Hematopoietic multipotent progenitor cell treated with erythropoietin and hydrocortisone succinate and interleukin-3 and kit ligand, for 15 days (in vitro differentiated cells): ENCODE results near the gene CELF4.

Experiments
- DNase-seq: peaks from one replicate; pipeline ENCODE4 v3.0.0-alpha.2; 2015; ENCODE audit warnings: low spot score

Gene CELF4

DNA sequence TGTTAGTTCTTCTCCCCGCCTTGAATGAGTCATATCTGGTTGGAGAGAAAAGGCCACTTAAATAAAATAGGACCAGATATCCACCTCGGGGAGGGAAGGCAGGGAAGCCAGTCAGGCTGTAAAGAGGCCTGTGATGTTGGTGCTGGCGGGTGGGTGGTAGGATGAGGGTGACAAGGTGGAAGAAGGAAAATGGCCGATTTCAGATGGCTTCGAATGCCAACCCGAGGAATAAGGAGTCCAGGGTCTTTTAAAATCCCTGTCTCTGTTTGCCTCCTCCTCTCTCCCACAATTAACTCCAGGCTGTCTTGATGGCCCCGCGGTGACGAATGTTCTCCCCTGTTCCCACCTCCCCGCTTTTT is 41.5 kb downstream of the CELF4 start:
- no peak for DNase-seq

DNA sequence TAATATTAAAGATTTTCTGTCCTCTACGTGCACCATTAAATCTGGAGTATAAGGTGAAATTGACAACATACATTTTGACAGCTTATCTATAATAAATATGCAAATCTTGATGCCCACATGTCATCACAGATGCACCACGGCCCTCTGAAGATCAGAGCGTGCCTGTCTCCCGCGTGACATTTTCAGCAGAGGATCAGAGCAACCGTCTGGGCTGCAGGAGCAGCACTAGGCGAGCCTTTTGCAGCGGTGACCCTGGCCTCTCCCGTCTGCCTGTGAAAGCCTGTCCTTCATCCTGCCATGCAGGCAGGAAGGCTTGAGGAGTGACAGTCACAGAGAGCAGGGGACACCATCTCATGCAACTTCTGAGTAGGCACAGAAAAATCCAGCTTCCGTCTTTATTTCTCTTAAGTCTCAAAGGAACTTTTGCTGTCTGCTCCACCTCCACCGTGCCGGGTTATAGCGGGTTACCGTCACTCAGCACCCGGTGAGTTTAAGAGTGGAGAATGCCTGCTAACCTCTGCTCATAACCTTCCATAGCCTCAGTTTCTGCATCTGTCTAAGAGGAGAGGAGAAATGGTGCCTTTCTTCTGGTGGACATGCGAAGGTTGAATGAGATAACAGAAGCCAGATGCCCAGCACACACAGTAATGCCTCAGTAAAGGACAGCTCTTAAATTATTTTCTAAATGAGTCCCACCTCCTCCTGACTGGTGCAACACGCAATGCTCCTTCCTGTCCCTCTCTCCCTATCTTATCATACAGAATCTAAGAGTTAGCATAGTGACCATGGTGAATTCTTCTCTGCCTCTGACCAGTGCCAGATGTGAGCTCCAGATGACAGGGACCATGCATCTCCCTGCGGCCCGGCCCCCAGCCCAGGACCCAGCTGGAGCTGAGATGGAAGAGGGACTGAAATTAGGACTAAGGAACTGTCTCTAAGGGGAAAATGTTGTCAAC is 43.8 kb downstream of the CELF4 start:
- no peak for DNase-seq

DNA sequence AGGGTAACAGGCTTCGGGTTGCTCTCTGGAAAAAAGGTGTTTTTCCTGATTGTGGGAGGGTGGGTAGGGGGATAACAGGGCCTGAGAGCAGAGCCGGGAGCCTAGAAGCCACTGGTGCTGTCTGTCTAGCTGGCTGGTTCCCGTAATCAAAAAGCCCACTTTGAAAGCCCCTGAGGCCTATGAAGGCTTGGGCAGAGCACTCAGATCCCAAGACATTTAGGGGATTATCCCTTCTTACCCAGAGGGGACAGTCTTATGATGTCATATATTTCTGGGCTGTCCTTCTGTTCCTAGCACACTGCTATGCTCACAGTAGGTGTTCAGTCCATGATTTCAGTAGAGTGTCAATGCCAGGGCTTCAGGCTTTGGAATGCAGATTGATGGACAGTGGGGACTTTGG is 45.1 kb downstream of the CELF4 start:
- DNase-seq = no peak

DNA sequence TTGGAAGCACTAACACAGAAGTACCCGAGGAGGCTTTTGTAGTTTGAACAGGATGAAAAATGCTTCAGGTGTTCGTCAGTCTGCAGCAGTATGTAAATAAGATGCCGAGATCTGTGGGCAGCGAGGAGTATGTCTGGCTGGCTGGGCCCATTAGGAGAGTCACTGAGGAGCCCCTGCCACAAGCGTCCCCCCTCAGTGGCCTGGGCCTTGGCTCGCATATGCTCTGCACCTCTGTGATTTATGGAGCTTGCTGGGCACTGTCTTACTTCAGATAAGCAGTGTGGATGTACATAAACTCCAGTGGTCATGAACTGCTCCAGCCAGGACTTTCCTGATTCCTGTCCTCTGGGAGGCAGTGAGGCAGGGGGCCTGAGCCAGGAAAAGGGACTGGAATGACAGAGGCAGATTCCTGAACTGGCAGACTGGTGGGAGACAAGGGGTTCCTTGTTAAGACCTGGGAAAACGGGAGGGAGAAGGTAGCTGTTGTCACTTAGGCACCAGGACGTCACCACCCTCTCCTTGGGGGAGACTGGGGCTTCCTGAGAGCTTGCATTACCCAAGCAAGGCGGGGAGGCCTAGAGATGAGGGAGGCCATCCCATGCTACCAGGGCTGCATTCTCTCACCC is 46.0 kb downstream of the CELF4 start:
- no peak for DNase-seq

DNA sequence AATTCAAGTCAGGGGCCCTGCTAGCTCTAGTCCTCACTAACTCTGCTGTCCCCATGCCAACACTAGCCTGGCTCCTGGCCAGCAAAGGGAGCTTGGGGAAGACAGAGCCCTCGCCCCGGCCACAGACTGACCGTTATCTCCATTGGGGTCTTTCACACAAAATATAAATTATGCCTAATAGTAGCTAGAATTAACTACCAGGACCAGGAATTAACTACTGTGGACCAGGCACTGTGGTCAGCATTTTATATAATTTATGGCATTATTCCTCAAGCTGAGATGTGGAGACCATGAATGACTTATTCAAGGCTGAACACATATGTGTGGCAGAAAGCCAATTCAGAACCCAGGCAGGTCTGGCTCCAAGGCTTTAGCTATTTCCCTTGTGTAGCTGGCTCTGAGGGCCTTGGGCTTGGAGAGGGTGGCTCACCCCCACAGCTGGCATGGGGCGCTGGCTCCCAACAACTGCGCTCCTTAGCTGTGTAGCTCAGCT is 49.2 kb downstream of the CELF4 start:
- no peak for DNase-seq

DNA sequence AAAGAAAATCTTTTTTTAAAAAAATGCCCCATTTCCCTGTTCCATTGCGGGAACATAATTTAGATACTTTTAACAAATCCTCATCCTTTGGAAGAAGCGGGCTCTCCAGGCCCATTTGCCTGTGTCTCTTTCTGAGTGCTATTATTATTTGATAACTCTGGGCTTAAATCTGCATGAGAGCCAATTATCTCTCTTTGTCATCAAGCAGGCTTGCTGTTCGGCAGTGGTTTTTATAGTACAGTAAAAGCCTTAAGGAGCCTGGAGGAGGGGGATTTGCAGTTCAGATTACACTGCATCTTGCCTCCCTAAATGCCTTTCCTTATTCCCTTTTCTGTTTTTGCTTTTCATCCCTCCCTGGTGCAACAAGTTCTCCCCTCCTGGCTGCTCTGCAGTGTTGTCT is 50.6 kb downstream of the CELF4 start:
- DNase-seq = no peak

DNA sequence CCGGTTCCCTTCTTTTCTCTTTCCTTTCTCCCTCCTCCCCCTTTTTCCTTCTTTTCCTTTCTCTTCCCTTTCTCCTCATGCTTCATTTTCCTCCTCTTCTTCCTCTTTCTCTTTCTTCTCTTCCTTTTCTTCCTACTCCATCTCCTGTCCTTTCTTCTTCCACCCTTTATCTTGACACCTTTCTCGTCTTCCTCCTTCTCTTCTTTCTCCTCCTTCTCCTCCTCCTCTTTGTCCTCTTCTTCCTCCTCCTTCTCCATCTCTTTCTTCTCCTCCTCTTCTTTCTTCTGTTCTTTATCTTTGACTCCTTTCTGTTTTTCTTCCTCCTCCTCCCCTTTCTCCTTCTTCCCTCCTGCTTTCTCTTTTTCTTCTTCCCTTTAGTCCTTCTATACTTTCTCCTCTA is 53.2 kb downstream of the CELF4 start:
- DNase-seq = no peak

DNA sequence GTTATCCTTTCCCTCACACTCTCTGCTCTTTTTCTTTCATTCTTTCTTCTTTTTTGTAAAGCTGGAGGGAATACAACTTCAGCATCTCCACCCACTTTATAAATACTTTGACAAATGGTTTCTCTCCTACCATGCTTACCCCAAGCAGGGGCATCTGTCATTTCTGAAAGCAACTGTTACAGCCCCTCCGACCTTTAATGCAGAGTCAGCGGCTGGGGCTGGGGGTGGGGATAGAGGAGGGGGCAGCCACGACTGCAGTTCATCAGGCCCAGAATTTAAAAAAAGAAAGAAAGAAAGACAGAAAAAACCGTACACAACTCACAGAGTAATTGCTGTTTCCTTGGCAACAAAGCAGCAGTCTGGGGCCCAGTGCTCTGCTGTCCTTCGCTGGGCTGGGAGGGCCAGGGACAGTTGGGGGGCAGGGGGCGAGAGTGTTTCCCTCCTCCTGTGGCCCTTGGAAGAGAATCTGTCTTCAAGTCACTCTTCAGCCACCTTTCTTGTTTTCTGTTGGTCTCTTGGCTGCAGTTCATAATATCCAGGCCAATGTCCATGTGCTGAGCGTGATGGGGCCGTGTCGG is 53.8 kb downstream of the CELF4 start:
- DNase-seq = no peak

DNA sequence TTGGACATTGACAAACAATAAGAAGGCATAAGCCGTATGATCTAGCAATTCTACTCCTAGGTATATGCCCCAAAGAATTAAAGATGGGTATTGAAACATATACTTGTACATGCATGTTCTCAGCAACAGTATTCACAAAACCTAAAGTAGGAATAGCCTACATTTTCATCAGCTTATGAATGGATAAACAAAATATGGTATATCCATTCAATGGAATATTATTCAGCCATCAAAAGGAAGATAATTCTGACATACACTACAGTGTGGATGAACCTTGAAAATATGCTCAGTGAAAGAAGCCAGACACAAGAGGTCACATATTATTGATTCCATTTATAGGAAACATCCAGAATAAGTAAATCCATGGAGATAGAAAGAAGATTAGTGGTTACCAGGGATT is 56.0 kb downstream of the CELF4 start:
- DNase-seq = no peak

DNA sequence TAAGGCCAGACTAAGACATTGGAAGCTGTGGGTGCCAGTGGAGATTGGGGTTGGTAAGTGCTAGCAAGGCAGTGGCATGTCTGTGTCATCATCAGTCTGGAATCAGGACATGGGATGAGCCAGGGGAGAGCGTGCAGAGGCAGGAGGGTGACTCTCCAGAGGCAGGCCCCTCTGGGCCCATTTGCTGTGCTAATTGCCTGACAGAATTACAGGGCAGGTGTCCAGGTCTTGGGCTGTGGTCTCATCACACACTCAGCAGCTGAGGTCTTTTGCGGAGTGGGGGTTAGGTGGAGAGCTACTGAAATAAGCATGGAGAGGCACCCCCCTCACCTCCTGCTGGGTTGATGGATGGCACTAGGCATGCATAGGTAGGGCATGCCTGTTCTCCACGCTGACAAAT is 57.4 kb downstream of the CELF4 start:
- no peak for DNase-seq

DNA sequence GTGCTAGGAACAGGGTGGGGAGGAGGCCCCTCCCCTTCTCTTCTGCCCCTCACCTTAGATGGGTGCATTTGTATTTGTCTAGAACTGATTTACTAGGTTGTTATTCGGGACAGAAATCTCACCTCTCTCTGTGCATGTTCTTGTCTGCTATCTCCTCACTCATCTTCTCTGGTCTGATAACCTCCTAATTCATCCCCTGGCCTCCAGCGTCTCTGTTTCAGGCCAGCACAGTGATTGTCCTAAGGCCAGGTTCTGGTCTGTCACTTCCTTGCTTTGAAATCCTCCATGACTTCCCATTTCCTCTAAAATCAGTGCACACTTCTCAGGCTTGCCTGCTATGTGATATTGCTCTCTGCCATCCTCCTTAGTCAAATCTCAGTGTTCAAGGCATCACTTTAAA is 58.4 kb downstream of the CELF4 start:
- DNase-seq = no peak

DNA sequence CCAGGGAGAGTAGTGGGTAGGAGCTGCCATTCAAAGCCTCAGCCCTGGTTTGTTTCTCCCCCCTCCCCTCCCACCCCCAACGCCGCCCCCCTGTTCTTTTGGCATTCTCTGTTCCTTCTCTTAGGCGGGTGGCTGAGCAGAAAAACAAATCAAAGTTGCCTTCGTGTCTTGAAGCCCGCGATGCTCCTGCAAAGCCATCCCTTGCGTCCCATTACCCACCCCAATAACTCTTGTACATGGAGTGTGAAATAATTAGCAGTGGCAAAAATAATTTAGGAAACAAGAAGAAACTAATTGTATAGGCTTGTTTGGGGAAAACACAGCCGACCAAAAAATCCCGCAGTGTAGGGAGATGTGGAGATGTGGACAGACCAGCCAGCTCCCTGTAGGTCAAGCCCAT is 59.6 kb downstream of the CELF4 start:
- no peak for DNase-seq

DNA sequence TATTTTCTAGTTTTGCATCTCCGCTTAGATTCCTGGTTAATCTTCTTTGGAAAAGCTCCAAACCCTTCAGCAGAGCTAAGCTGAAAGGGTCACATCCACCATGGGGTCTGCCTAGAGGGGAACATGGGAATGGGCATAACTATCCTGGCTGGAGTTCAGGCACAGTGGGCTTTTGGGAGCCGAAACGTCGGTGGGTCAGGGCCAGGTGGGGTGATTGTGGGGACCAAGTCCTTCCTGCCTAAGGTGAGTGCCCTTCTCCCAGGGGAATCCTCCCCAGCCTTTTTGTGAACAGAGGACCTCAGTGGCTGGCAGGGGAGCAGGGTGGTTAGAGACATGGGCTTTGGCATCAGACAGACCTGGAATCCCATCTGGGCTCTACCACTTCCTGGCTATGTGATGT is 60.3 kb downstream of the CELF4 start:
- DNase-seq = no peak

DNA sequence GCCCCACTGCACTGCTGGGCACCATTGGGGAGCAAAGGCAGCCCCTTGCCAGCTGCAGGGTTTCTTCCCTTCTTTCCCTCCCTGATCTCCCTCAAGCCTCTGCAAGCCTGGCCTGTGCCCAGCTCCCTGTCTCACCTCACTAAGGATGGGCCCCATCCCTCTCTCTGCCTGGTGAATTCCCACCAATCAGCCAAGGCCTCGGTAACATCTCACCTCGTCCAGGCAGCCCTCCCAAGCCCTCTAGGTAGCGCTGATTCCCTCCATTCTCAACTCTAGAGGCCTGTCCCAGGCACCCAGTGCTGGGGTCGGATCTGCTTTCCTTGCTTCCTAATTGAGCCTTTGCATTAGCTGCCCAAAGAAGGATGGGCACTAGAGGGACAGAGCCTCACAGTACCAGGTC is 63.0 kb downstream of the CELF4 start:
- no peak for DNase-seq

DNA sequence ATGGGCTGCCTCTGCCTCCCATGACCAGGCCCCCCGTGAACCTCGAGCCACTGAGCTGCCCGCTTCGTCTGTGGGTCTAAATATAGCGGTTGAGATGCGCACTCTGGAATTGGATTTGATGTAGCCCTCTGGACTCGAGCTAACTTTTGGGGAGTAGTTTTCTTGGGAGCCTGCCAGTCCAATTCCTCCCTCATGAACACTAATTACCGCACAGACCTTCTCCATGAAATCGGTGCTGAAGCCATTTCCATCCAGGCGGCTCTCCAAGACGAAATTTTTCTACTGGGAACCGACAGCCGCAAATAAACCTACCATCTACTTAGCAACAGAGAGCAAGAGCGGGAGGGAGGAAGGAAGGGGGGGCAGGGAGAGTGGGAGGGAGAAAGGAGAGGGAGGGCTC is 63.6 kb downstream of the CELF4 start:
- DNase-seq = no peak

DNA sequence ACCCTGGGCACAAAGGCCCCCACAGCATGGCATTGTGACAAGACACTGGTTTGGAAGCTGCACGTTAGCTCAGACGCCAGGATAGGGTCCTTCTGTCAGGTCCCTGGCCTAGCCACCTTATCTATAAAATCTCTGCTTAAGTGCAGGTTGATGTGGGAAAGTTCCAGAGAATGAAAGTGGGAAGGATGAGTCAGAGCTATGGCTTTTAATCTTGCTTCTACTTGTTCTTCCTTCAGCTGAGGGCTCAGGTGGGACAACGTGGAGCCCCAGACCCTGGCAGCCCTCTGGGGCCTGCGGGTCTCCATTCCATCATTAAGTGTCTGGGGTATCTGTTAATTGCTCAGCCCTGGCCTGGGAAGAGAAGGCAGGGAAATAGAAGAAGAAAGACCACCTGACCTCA is 64.5 kb downstream of the CELF4 start:
- no peak for DNase-seq

DNA sequence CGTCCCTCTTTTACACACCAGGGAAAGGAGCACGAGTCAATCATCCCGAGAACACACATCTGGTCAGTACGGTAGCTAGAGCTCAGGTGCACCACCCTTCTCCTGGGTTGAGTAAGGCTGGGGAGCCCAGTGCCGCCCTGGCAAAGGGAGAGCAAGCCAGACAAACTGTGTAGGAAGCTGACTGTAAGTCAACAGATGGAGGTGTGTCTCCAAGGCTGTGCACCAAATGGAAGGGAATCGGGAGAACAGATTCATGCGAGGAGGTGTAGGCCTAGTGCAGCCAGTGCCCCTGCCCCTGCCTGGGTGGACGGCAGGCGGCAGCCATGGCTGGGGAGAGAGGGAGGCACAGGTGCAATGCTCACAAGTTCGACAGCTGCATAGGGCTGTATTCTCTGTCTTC is 65.7 kb downstream of the CELF4 start:
- no peak for DNase-seq

DNA sequence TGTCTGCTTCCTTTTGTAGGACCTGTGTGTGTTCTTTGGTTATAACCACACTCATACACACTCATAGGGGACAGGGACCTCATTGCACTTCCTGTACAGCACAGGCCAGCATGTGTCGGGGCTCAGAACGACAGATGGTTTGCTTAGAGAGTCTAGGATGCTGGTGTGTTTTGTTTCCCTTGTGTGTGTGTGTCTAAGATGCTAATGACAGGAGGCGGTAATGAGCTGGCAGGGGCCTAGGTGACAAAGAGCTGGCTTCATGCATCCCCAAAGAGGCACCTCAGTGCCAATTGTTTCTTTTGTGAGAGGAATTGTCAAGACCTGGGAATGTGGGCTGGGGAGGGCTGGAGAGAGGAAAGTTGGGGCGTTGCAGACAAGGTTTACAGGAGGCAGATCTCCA is 66.6 kb downstream of the CELF4 start:
- DNase-seq = no peak

DNA sequence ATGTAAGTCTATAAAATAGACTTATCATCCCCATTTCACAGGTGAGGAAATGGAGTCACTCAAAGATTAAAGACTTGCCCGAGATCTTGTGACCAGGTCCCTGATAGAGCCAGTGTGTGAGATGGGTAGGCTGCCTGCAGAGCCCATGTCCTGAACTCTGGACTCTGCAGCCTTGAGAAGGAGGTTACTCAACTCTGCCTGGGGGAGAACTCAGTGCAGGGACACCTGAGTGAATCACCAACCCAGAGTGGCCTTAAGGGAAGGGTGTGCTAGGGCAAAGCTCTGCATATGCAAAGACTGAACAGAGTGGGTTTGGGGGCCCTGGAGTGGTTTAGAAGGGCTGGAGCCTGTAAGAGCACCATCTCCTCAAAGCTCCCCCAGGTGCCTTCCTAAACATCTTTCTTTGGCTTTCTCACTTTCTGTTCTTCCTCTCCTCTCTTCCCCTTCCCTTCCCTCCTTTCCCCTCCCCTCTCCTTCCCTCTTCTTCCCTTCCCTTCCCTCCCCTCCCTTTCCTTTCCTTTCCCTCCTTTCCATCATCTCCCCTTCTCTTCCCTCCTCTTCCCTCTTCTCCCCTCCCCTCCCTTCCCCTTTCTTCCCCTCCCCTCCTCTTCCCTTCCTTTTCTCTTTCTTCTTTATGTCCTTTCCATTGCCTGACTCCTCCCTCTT is 67.6 kb downstream of the CELF4 start:
- DNase-seq = no peak

DNA sequence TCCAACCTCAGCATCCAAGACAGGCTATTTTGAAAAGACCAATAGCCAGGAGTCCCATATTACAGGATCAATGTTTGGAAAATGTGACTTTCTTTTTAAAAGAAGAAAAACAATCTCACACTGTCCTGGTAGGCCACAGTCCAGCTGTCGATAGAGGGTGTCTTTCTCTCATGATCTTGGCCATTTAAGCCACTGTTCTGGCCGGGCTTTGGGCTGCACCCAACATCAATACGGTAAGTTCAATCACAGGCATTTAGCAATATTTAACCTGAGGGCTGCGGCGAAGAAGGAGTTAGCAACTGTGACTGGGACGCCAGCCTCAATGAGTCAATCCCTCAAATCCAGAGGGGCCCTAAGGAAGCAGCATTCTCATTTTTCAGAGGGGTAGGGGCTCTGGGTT is 69.0 kb downstream of the CELF4 start:
- no peak for DNase-seq

DNA sequence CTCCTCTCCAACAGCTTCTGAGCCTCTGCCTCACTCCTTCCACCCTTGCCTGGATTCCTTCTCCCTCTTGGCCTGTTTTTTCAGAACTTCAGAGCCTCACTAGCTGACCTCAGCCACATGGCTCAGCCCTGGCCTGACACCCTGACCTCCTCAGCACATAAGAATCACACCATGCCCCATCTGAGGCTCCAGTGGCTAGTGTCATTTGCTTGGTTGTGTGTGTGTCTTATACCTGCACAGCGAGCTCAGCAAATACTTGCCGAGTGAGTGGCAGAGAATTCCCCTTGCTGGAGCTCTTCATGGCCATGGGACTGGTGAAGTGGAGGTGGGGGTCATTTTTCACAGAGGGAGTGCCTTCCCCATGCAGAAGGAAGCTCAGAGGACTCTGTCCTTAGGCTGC is 70.2 kb downstream of the CELF4 start:
- DNase-seq = no peak

DNA sequence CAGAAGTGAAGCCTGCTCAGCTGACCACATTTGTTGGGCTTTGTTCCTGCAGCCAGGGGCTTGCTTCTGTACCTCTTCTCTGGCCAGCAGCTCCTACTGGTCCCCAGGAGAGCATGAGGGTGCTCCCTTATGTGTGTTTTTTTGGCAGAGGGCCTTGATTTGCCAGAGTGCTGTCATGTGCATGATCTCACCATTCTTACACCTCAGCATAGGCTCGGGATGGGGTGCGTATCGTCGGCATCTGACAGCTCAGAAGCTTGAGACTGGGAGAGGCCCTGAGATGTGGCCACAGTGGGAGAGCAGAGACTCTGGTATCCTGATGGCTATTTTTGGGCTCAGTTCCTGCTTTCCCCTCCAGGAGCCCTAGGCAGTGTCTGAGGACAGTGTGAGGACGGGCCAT is 71.2 kb downstream of the CELF4 start:
- DNase-seq = no peak
